WI38 (cell line): ENCODE measurements around the gene CAMK2A.

Experiments used
- H3K4me3 ChIP-seq: 2 replicates; pipeline ENCODE4 v1.5.1; 2011; ENCODE audit warnings: low read depth, mild to moderate bottlenecking, control low read depth, low read length
- TF ChIP-seq, protein P1 (sequence below): IDR thresholded peaks from 2 replicates; pipeline ENCODE4 v1.5.1; 2012; ENCODE audit warnings: low read depth, mild to moderate bottlenecking, control low read depth, low read length

CAMK2A gene

GRCh38 chr5:150242251-150242894 is 47.2 kb downstream of the CAMK2A start:
- no peak overlapping the region for H3K4me3 ChIP-seq
- TF ChIP-seq, protein P1, sequence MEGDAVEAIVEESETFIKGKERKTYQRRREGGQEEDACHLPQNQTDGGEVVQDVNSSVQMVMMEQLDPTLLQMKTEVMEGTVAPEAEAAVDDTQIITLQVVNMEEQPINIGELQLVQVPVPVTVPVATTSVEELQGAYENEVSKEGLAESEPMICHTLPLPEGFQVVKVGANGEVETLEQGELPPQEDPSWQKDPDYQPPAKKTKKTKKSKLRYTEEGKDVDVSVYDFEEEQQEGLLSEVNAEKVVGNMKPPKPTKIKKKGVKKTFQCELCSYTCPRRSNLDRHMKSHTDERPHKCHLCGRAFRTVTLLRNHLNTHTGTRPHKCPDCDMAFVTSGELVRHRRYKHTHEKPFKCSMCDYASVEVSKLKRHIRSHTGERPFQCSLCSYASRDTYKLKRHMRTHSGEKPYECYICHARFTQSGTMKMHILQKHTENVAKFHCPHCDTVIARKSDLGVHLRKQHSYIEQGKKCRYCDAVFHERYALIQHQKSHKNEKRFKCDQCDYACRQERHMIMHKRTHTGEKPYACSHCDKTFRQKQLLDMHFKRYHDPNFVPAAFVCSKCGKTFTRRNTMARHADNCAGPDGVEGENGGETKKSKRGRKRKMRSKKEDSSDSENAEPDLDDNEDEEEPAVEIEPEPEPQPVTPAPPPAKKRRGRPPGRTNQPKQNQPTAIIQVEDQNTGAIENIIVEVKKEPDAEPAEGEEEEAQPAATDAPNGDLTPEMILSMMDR, result no peak

DNA sequence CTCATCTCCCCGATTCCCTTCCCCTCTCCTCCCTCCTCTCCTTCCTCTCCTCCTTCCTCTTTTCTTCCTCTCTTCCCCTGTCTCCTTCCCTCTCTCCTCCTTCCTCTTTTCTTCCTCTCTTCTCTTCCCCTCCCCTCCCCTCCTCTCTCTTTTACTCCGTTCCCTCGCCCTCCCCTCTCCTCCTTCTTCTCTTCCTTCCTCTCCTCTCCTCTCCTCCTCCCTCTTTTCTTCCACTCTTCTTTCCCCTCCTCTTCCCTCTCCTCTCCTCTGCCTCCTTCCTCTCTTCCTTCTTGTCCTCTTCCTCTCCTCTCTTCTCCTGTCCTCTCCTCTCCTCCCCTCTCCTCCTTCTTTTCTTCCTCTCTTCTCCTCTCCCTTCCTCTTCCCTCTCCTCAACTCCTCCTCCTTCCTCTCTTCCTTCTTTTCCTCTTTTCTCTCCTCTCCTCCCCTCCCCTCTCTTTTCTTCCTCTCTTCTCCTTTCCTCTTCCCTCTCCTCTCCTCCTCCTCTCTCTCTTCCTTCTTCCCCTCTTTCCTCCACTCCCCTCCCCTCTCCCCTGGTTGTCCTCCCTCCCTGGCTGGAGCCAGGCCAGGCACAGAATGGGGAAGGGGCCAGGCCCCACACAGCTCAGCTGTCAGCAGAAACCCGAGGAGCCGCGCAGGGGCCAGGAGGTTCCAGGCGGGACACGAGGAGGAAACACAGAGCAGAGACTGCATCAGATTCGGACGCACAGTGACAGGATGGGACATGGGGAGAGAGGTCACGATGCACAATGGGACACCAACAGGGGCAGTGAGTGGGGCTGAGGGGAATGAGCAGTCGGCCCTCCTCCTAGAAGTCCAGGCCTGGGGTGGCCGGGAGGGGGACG is 48.0 kb downstream of the CAMK2A start:
- no peak overlapping the region for H3K4me3 ChIP-seq
- TF ChIP-seq, protein P1, result no peak

GRCh38 chr5:150239794-150240122 is 49.8 kb downstream of the CAMK2A start:
- H3K4me3 ChIP-seq, result no peak overlapping the region
- TF ChIP-seq, protein P1, result no peak

- TF ChIP-seq, protein P1, result no peak
- H3K4me3 ChIP-seq, result no peak overlapping the region
These were observed 50.3 kb downstream of the CAMK2A start for GRCh38 chr5:150239099-150239793.

DNA sequence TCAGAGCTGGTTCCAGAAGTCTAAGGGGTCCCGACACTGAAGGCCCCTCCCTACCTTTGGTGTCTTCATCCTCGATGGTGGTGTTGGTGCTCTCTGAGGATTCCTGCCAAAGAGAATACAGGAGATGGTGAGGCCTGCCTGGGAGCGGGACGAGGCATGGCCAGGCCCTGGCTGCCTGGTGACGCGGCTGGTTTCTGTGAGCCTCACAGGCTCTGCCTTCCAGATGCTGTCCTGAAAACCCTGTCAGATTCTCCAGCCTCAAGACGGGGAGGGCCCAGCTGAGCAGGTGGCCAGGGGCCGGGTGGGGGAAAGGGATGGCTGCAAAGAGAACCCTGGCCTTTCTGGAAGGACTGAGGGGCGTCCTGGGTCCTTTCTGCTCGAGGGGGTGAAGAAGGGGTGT is 50.9 kb downstream of the CAMK2A start:
- TF ChIP-seq, protein P1, result no peak
- no peak overlapping the region for H3K4me3 ChIP-seq

DNA sequence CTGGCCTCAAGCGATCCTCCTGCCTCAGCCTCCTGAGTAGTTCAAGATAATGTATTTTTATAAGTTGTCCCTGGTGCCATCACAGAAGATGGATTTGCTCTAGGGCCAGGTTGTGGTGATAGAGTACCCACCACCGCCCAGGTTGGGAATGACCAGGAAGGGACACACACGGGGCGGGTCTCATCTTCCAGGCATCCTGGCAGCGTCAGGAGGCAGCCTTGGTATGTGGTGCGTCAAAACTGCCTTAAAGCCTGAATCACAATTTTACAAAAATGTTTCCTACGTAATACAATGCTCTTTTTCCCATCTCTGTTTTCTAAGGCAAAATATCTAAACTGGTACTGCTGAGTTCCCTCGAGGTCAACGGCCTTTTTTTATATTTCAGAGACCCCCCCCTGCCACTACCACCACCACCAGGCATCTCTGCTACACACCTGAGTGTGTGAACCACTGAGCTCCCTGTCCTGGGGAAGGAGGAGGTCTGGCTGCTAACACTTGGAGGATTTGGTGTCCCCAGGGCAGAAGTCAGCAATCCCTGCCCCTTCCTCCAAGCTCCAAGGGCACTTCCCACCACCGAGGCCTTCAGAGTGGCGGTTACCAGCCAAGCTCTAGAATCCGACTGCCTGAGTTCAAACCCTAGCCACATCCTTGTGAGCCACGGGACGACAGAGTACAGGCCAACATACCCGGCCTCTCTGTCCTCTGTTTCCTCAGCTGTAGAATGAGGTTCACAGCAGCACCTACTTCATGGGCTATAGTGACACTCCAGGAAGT is 52.4 kb downstream of the CAMK2A start:
- TF ChIP-seq, protein P1, result no peak

More for the DNA sequence above, 52.4 kb downstream of the CAMK2A start:
- no peak overlapping the region for H3K4me3 ChIP-seq
